HG02943 (cell line): ENCODE data around the gene RASSF5.
"Not testable (repeated sequence)": the region's sequence is repeated elsewhere in the genome, so short reads cannot be mapped to it uniquely, and the experiment has no call there.

Experiments
- ATAC-seq: cut with Tn5 transposase; IDR thresholded peaks from one replicate; pipeline ENCODE4 v1.9.1; 2021; ENCODE audit warnings: mild to moderate bottlenecking, low read depth, moderate library complexity; ENCODE audit not compliant: unreplicated experiment

Gene RASSF5

GRCh38 chr1:206608108-206608698 lies 100.9 kb downstream of the RASSF5 start:
- no peak for ATAC-seq

GRCh38 chr1:206609229-206609991 lies 102.1 kb downstream of the RASSF5 start:
- no peak for ATAC-seq

GRCh38 chr1:206612129-206612876 lies 105.0 kb downstream of the RASSF5 start, which contains the start of gene EIF2D:
TSS of gene EIF2D (minus strand) at chr1:206612465. CDS start at chr1:206612342, 123 bp downstream.
- peak; percentile 82 for ATAC-seq

- ATAC-seq: not testable (repeated sequence)
Measured at GRCh38 chr1:206626396-206626795, 119.1 kb downstream of the RASSF5 start.

GRCh38 chr1:206628916-206629315 lies 121.6 kb downstream of the RASSF5 start:
- ATAC-seq: no peak

- no peak for ATAC-seq
Measured at GRCh38 chr1:206631085-206631509, 123.8 kb downstream of the RASSF5 start.

- no peak for ATAC-seq
Measured at GRCh38 chr1:206633708-206634121, 126.4 kb downstream of the RASSF5 start.

GRCh38 chr1:206634365-206635079 lies 127.2 kb downstream of the RASSF5 start:
- no peak for ATAC-seq

GRCh38 chr1:206635080-206635977 lies 128.0 kb downstream of the RASSF5 start, which contains the start of gene DYRK3:
TSS of gene DYRK3 (plus strand) at chr1:206635536. CDS start at chr1:206635704, 168 bp downstream.
- peak; percentile 89 for ATAC-seq

- ATAC-seq: no peak
Measured at GRCh38 chr1:206635978-206636345, 128.6 kb downstream of the RASSF5 start.

GRCh38 chr1:206636671-206637070 lies 129.3 kb downstream of the RASSF5 start:
- no peak for ATAC-seq

GRCh38 chr1:206637605-206638004 lies 130.3 kb downstream of the RASSF5 start:
- no peak for ATAC-seq
